ENCODE results near the gene GLCCI1.

- TF ChIP-seq EZH2 (conservative IDR thresholded peaks at IDR 0.05; ENCODE audit: low read depth, low read length) (no peak), KDM5A (IDR thresholded peaks at IDR 0.05; ENCODE audit: borderline replicate concordance, low read length) (no peak), ZNF777 (CRISPR knock-in tag; IDR thresholded peaks at IDR 0.05) (no peak), SALL2 (CRISPR knock-in tag; IDR thresholded peaks at IDR 0.05) (no peak), ZNF230 (CRISPR knock-in tag; IDR thresholded peaks at IDR 0.05) (no peak), E2F5 (CRISPR knock-in tag; conservative IDR thresholded peaks at IDR 0.05) (no peak), ZNF616 (CRISPR knock-in tag; IDR thresholded peaks at IDR 0.05; ENCODE audit: low read depth) (no peak), MAFF (IDR thresholded peaks at IDR 0.05; ENCODE audit: low read depth, low read length) (no peak)
Measured at GRCh38 chr7:7920056-7920455, 48.5 kb upstream of the GLCCI1 start.
